Stimulated activated CD8-positive, alpha-beta memory T cell treated with anti-CD3 and anti-CD28 coated beads, Interleukin-7, amount 100 ng/mL, for 4 hours (primary cell): ENCODE data around the gene FRA10AC1.

Source experiments
- DNase-seq, 2 donors: peaks; one replicate each; pipeline ENCODE4 v3.0.0-alpha.2; 2020; ENCODE audit warnings: low read depth in 2 of 2

The FRA10AC1 gene, protein sequence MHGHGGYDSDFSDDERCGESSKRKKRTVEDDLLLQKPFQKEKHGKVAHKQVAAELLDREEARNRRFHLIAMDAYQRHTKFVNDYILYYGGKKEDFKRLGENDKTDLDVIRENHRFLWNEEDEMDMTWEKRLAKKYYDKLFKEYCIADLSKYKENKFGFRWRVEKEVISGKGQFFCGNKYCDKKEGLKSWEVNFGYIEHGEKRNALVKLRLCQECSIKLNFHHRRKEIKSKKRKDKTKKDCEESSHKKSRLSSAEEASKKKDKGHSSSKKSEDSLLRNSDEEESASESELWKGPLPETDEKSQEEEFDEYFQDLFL

DNA sequence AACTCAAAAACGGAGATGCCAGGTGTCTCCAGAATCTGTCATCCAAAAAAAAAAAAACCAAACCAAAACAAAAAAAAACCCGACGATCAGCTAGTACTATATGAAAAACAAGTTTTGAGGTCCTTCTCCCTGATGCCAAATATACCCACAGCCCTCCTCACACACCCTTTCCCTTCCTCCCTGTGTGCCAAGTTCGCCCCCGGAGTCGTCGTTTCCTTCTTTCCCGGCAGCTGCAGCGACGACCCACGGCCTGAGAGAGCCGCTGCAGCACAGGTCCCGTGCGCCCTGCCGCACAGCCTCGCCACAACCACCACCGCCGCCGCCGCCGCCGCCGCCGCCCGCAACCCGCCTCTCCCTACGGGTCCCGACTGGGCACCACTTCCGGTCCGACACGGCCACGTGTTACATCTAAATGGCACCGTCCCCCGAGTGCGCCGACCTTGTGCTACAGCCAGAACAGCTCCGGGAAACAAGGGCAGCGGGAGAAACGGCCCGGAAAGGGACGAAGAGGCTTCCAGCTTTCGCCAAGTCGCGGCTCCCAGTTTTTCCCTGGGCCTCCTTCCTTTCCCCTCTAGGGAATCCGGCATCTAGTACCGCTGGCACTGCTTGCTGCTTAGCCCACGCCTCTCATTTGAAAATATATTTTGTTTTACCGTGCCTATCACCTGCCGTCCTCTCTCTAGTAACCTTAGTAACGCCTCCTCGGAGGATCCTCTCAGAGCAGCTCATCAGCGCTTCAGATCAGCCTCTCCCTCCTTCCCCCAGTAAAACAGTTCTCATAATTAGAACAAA is at the start of gene FRA10AC1:
FRA10AC1 (minus strand) TSS at position 383 of the 792 bp plus-strand sequence. CDS start 2,486 bp downstream, outside the sequence.
- peak; percentile 82 for DNase-seq

DNA sequence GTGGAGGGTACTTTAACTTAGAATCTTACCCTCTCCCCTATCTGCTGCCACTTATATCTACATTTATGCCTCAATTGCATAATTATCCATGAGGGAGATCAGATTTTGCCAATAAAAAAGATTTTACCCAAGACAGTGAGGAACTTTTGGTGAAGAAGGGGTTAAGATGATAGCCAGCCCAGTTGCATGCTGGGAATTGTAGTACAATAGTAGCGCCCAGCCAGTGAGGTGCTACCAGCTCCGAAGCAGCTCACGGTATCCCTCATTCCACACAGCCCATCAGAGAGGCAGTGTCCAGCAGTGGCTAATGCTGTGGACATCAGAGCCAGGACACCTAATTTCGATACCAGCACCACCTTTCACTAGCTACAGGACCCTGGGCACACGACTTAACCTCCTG is 49.4 kb upstream of the FRA10AC1 start:
- no peak for DNase-seq

DNA sequence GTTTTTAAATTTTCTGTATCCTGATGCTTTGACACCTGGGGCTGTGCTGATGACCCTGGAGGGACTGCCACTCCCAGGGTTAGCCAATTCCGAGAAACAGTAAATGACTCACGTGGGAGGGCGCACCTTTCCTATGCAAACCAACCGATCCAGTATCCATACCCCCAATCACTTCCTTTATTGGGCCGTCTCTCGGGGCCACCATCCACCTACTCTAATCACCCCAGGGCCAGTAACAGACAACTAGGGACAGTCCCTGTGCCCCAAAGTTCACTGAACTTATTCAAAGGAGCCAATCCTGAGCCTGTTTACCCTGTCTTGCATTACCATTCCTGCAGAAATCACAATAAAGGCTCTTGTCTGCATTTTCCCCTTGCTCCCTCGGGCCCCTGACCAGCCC is 48.7 kb upstream of the FRA10AC1 start:
- DNase-seq = no peak

GRCh38 chr10:93749218-93749799 is 46.9 kb upstream of the FRA10AC1 start:
- no peak for DNase-seq

GRCh38 chr10:93746844-93747284 is 44.5 kb upstream of the FRA10AC1 start:
- no peak for DNase-seq

GRCh38 chr10:93745408-93746065 is 43.1 kb upstream of the FRA10AC1 start:
- DNase-seq = no peak

DNA sequence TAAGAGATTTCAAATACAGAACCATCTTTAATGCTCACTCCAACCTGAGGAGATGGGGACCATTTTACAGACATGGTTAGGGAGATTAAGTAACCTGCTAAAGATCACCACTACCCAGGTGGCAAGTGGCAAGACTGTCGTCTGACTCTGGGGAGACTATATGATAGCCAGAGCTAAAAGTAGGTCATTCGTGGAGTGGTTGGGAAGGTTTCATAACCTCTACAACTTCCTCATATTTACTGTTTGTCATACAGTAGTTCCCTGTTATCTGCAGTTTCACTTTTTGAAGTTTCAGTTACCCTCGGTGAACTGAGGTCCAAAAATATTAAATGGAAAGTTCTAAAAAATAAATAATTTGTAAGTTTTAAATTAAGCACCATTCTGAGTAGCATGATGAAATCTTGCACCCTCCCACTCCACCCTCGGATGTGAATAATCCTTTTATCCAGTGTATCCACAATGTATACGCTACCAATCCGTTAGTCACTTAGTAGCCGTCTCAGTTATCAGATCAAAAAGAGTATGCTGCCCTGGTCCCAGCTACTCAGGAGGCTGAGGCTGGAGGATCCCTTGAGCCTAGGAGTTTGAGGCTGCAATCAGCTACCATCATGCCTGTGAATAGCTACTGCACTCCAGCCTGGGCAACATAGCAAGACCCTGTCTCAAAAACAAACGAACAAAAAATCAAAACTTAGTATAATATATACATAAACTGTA is 40.4 kb upstream of the FRA10AC1 start:
- no peak for DNase-seq

DNA sequence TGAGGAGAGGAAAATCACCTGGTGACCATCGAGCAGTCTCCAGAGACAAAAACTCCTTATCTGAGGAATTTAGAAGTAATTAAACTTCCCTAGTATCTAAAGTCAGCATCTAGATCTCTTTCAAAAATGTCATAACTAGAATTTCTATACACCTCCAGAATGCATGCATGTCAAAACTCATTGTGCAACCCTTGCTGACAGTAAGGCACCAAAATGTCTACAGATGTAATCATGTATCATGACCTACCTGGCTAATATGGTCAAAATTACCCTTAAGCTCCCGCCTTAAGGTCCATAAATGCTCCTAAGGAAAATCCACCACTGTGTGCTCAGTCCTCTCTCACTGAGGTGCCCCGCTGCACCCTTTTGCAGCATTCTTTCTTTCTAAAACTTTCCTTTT is 39.0 kb upstream of the FRA10AC1 start:
- no peak for DNase-seq

GRCh38 chr10:93726024-93726423 is 23.6 kb upstream of the FRA10AC1 start:
- DNase-seq = no peak

- no peak for DNase-seq
These were observed 20.8 kb upstream of the FRA10AC1 start for GRCh38 chr10:93723153-93723552.

DNA sequence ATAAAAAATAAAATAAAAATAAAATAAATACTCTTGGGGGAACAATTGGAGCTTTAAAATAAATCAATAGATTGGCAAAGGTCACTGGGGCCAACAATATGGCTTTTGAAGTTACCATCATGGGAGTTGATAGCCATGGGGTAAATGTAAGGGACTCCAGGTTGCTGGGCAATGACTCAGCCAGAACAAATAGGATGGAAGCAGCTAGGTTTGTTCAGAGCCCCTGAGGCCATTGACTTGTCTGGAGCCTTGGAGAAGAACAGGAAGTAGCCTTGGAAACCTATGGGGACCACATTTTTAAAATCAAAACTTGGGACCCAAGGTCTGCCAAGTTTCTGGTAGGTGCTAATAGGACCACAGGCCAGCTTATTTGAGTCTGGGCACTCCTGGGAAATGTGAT is 20.2 kb upstream of the FRA10AC1 start:
- no peak for DNase-seq

GRCh38 chr10:93719901-93720300 is 17.5 kb upstream of the FRA10AC1 start:
- DNase-seq = no peak

DNA sequence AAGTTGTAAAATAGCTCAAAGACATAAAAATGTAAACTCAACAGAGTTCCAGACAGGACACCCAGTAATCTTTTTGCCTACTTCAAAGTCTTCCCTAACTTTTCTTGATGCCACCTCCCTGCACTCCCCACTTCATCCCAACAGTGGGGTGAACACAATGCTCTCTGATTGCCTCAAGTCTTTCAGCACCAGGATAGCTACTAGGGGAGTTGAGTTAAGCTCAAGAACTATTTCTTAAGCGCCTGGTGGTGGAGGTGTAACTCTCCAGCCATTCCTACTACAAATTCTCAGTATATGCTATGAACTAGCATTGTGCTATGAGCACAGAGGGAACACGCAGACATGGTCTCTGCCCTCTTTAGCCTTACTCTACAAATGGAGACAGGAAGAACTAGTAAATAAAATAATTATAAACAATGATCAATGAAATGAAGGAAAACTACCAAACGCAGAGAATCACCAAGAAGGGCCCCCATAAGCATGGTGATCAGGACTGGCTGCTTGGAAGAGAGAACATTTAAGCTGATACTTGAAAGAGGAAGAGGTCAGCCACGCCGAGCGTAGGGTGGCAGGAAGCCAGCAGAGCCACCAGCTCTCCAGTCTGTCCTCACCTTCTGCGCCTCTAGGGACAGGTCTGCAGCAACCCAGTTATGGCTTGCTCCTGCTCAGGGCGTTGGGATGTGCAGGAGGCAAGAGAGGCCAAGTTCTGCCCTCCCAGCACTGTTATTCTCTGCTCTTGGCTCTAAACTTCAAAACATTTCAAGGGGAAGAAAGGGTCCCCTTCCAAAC is 16.7 kb upstream of the FRA10AC1 start:
- no peak for DNase-seq

DNA sequence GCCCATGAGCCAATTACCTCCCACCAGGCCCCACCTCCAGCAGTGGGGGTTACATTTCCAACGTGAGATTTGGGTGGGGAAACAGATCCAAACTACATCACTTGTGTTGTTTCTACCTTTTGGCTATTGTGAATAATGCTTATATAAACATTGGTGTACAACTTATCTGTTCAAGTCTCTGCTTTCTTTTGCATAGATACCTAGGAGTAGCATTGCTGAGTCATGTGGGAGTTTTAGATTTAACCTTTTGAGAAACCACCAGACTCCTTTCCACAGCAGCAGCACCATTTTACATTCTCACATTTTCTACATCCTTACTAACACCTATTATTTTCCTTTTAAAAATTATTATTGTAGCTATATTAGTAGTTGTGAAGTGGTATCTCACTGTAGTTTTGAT is 14.4 kb upstream of the FRA10AC1 start:
- DNase-seq = no peak

DNA sequence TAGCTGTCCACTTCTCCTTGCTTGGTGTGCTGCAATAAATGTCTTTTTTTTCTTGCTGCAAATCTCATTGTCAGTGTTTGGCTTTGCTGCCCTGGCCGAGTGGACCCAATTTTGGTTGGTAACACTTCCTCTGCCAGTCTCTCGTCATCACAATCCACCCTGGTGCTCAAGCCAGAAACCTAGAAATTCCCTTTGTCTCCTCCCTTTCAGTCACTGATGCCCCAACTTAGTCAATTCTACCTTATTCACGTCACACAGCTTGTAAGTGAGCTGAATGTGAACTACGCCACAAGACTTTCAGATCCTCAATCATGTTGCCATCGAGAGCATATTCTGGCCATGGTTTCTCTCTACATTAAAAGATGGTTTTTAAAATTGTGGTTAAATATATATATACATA is 13.0 kb upstream of the FRA10AC1 start:
- DNase-seq = no peak

DNA sequence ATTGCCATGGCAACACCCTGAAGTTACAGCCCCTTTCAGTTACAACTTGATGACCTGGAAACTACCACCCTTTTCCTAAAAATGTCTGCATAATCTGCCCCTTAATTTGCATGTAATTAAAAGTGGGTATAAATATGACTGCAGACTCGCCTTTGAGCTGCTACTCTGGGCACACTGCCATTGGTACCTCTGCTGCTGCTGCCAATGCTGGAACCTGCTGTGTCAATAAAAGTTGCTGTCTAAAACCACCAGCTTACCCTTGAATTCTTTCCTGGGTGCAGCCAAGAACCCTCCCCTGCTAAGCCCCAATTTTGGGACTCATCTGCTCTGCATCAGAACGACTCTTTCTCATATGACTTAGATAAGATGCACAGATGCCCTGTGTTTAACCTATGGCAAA is 10.2 kb upstream of the FRA10AC1 start:
- DNase-seq = no peak

- no peak for DNase-seq
These were observed 9.5 kb upstream of the FRA10AC1 start for GRCh38 chr10:93711891-93712290.

GRCh38 chr10:93710333-93710909 is 8.0 kb upstream of the FRA10AC1 start:
- no peak for DNase-seq

DNA sequence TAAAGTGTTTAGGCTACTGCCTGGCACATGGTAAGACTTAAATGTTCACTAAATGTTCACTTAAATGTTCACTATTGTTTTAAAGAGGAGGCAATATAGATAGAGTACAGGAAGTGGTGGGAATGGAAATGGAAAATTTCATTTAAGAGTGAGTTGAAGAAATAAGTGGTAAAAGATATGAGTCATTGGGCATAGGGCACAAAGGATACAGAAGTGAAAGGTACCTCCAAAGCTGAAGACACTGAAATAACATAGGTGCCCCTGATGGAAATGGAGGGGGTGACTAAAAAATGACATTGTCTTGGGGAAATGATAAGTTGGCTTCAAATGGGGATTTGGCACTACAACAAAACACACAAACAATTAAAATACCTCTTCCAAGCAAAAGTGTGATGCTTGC is 5.2 kb upstream of the FRA10AC1 start:
- DNase-seq = no peak

- DNase-seq = no peak
These were observed 2.1 kb upstream of the FRA10AC1 start for GRCh38 chr10:93704451-93704850.
